IPS-20b (cell line): ENCODE data around the gene EIF2AK3.

Source experiments
- H3K27ac ChIP-seq: one replicate; pipeline ENCODE4 v1.5.1; 2013; ENCODE audit warnings: low read length
- H3K27me3 ChIP-seq: 2 replicates; pipeline ENCODE4 v1.6.1; 2013; ENCODE audit warnings: mild to moderate bottlenecking, low read length, inconsistent platforms; ENCODE audit not compliant: insufficient read depth
- H3K36me3 ChIP-seq: 2 replicates; pipeline ENCODE4 v1.6.1; 2013; ENCODE audit warnings: low read depth, mild to moderate bottlenecking, inconsistent platforms, low read length, moderate library complexity; ENCODE audit not compliant: insufficient read depth
- H3K4me1 ChIP-seq: 2 replicates; pipeline ENCODE4 v1.6.1; 2013; ENCODE audit warnings: mild to moderate bottlenecking, control low read depth, inconsistent platforms, low read length, moderate library complexity; ENCODE audit not compliant: insufficient read depth
- H3K4me3 ChIP-seq: 2 replicates; pipeline ENCODE4 v1.5.1; 2013; ENCODE audit warnings: mild to moderate bottlenecking, low read length, inconsistent platforms
- H3K9ac ChIP-seq: 2 replicates; pipeline ENCODE4 v1.6.1; 2013; ENCODE audit warnings: low read depth, mild to moderate bottlenecking, inconsistent platforms, low read length, moderate library complexity
- H3K9me3 ChIP-seq: 2 replicates; pipeline ENCODE4 v1.6.1; 2013; ENCODE audit warnings: mild to moderate bottlenecking, low read depth, low read length, inconsistent platforms; ENCODE audit not compliant: insufficient read depth

Gene EIF2AK3

GRCh38 chr2:88627055-88627855, at the start of gene EIF2AK3:
EIF2AK3 (minus strand) TSS chr2:88627464; CDS start chr2:88627274, 190 bp downstream.
- H3K9ac ChIP-seq: peak within 1 kb of the TSS; percentile 86
- H3K9me3 ChIP-seq: no peaks in the 10 kb centered on the region
- no peaks in the 10 kb centered on the region for H3K27me3 ChIP-seq
- peak within 1 kb of the TSS; percentile 81 for H3K27ac ChIP-seq
- peak within 1 kb of the TSS; percentile 93 for H3K4me3 ChIP-seq
- peaks cover 58% of the 10 kb centered on the region for H3K4me1 ChIP-seq
- no peaks in the 10 kb centered on the region for H3K36me3 ChIP-seq

DNA sequence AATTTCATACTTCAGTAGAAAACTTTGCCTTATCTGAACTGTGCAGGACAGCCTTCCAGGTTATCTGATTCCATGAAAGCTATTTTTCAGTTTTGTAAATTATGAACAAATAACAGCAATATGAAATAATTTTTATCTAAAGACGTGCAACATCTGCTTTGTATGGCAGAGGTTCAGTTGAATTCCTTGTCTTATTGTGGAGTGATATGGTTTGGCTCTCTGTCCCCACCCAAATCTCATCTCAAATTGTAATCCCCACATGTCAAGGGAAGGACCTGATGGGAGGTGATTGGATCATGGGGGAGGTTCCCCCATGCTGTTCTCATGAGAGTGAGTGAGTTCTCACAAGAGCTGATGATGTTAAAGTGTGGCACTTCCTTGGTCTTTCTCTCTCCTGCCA, 46.1 kb upstream of the EIF2AK3 start:
- Histone ChIP-seq H3K4me3 (no peak overlapping the region), H3K4me1 (no peaks in the 10 kb centered on the region), H3K9me3 (no peaks in the 10 kb centered on the region), H3K9ac (no peak overlapping the region), H3K36me3 (no peaks in the 10 kb centered on the region), H3K27ac (no peak overlapping the region), H3K27me3 (no peaks in the 10 kb centered on the region)

DNA sequence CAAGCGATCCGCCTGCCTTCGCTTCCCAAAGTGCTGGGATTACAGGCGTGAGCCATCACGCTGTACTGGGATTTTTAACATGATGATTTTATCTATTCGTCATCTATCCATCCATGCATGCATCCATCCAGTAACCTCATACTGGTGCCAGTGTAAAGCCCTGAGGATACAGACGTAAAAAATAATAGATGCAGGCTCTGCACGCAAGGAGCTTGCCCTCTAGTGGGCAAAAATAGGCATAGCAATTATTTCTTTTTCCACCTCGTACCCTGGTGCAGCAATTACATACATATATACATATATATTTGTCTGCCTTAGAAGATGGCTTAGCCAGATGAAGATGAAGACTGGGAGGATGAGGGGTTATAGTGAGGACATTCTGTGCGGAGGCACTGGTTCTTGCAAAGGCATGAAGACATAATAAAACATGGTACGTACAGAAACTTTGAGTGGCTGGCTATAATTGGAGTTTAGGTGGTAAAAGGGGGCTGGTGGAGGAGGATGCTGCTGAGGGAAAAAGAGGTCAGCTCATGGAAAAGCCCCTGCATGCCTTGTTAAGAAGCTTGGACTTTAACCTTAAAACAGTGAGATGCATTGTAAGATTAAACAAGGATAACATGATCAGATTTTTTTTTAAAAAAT, 44.6 kb upstream of the EIF2AK3 start:
- Histone ChIP-seq H3K27ac (no peak overlapping the region), H3K4me1 (no peaks in the 10 kb centered on the region), H3K9ac (no peak overlapping the region), H3K9me3 (no peaks in the 10 kb centered on the region), H3K36me3 (no peaks in the 10 kb centered on the region), H3K4me3 (no peak overlapping the region), H3K27me3 (no peaks in the 10 kb centered on the region)

DNA sequence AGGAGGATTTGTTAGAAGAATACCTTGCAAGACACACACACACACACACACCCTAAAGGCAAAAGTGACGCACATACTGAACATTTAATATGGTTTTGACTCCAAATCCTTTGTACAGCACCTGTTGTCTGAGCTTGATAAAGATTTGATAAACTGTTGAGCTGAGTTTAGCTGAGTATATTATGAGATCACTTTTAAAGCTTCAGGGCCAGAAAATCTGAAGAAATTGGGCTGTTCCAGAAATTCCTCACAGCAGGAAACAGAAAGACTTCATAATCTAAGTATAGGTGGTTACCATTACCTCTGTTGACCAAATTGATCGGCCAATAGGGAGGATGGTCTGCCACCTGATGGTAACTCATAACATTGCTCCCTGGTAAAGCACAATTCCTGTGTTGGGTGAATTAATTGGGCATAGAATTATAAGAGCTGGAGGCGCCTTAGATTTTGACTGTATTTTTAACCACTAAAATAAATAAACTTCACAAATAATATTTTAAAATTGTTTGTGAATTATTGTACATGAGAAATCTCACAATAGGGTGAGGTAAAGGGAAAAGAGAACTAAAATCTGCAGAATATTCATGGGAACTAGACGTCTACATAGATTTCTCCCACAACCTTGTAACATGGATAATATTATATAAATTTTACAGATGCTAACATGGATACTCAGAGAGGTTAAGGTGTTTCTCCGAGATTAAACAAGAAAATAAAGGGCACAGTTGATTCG, 42.4 kb upstream of the EIF2AK3 start:
- Histone ChIP-seq H3K36me3 (no peaks in the 10 kb centered on the region), H3K9ac (no peak overlapping the region), H3K27ac (no peak overlapping the region), H3K4me1 (no peaks in the 10 kb centered on the region), H3K9me3 (no peaks in the 10 kb centered on the region), H3K27me3 (no peaks in the 10 kb centered on the region), H3K4me3 (no peak overlapping the region)

DNA sequence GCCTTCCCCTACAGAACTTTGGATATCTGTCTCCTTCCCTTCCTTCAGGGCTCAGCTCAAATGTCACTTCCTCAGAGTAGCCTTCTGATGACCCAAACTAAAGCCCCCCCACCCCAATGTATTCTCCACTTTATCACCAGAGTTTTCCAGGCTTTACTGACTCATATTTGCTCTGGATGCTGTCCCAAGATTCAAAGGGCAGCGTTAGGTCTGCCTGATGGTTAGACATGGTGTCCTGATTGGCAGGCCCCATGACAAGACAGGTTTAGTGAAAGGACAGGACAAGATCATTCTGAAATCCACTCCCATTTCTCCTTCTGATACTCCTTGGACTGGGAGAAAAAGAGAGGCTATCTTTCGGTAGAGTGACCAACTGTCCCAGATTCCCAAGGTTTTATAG, 41.6 kb upstream of the EIF2AK3 start:
- Histone ChIP-seq H3K36me3 (no peaks in the 10 kb centered on the region), H3K4me1 (no peaks in the 10 kb centered on the region), H3K27ac (no peak overlapping the region), H3K9ac (no peak overlapping the region), H3K9me3 (no peaks in the 10 kb centered on the region), H3K4me3 (no peak overlapping the region), H3K27me3 (no peaks in the 10 kb centered on the region)

DNA sequence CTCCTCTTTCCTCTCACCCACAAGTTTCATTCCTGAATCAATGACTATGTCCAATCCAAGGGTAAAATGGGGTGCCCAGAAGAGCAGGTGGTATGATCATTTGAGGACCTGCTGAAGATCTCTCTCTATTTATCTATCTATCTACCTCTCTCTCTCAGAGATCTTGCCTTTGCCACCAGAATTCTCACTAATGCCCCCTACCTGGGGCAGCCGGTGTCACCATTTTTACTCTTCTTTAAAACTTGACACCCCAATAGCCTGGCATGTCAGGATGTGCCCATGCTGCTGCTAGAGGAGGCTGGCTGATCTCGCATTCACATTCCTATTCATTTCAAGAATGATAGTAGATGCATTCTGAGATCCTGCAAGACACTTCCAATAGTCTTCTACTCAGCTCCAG, 40.0 kb upstream of the EIF2AK3 start:
- H3K27me3 ChIP-seq: no peaks in the 10 kb centered on the region
- no peaks in the 10 kb centered on the region for H3K4me1 ChIP-seq
- H3K36me3 ChIP-seq: no peaks in the 10 kb centered on the region
- H3K4me3 ChIP-seq: no peak overlapping the region
- H3K27ac ChIP-seq: no peak overlapping the region
- H3K9ac ChIP-seq: no peak overlapping the region
- no peaks in the 10 kb centered on the region for H3K9me3 ChIP-seq

DNA sequence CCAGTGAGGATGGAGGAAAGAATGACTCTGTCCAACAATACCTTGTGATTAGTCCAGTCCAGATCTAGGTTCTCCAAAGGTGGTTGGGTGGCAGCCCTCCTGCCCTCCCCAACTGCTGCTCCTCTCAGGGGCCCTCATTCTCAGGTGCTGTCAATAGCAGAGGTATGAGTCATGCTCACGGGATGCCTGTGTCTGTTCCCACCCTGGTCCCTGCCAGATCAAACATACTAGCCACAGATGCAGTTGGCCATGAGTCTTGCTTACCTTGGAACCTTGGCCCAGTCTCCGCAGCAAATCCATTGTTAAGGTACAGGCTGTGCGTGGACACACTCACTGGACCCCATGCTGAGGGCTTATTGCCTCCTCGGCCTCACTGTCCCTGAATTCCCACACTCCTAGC, 39.3 kb upstream of the EIF2AK3 start:
- no peaks in the 10 kb centered on the region for H3K36me3 ChIP-seq
- H3K9ac ChIP-seq: no peak overlapping the region
- no peak overlapping the region for H3K4me3 ChIP-seq
- H3K27me3 ChIP-seq: no peaks in the 10 kb centered on the region
- H3K27ac ChIP-seq: no peak overlapping the region
- no peaks in the 10 kb centered on the region for H3K4me1 ChIP-seq
- no peaks in the 10 kb centered on the region for H3K9me3 ChIP-seq

- H3K27me3 ChIP-seq: no peaks in the 10 kb centered on the region
- no peak overlapping the region for H3K27ac ChIP-seq
- H3K9ac ChIP-seq: no peak overlapping the region
- H3K4me1 ChIP-seq: peaks cover 11% of the 10 kb centered on the region; the same call in 1 of the 2 replicates
- H3K4me3 ChIP-seq: no peak overlapping the region
- no peaks in the 10 kb centered on the region for H3K9me3 ChIP-seq
- H3K36me3 ChIP-seq: no peaks in the 10 kb centered on the region
Measured at GRCh38 chr2:88660622-88661021, 33.4 kb upstream of the EIF2AK3 start.

DNA sequence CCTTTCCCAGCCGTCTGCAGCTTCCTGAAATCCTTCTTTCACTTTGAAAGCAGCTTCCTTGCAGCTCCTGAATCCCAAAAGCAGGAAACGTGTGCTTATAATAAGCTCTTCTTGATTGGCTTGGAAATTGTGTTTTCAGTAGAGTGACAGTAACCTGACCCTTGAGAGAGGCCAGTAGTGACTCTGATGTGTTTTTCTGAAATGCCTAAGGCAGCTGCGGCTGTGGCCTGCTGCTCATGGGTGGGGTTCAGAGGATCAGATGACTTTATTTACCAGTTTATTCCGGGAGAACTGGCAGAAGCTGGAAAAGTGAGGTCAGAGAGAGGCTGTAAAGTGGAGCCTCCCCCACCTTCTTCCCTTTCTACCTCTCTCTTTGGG, 32.3 kb upstream of the EIF2AK3 start:
- no peaks in the 10 kb centered on the region for H3K9me3 ChIP-seq
- H3K36me3 ChIP-seq: no peaks in the 10 kb centered on the region
- H3K27me3 ChIP-seq: no peaks in the 10 kb centered on the region
- H3K4me1 ChIP-seq: peaks cover 11% of the 10 kb centered on the region; the same call in 1 of the 2 replicates
- H3K4me3 ChIP-seq: peak overlapping the region; percentile 16; the same call in 1 of the 2 replicates
- peak overlapping the region; percentile 5 for H3K27ac ChIP-seq
- peak overlapping the region; percentile 20; the same call in 1 of the 2 replicates for H3K9ac ChIP-seq

DNA sequence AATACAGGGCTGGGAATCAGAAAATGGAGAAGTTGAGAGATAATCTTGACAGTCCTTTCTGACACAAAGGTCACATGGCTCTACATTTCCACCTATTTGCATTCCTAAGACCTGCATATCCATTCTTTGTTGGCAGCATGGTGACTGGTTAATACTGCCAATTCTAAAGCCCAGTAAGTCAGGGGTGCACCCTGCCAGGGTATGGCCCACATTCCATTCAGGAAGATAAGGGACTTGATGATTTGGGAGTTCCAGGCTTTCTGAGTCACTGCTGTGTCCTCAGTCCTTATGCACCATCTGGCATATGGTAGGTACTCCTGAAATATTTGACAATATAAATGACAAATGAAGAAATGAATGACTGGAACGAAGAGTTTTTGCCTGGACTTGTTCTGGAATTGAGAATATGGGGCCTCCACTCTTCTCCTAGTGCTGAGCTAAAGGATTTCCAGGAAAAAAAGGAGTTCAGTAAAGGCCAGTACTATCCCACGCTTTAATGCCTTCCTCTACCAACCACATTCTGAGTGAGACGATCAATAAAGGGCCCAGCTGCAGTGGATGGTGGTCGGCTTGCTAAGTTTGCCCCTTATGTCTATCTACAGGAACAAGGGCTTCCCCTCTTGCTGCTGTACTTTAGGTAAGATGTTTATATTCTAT, 31.7 kb upstream of the EIF2AK3 start:
- H3K4me3 ChIP-seq: peak overlapping the region; percentile 16; the same call in 1 of the 2 replicates
- H3K9ac ChIP-seq: peak overlapping the region; percentile 20; the same call in 1 of the 2 replicates
- no peaks in the 10 kb centered on the region for H3K36me3 ChIP-seq
- H3K27ac ChIP-seq: peak overlapping the region; percentile 5
- no peaks in the 10 kb centered on the region for H3K27me3 ChIP-seq
- peaks cover 11% of the 10 kb centered on the region; the same call in 1 of the 2 replicates for H3K4me1 ChIP-seq
- no peaks in the 10 kb centered on the region for H3K9me3 ChIP-seq

- Histone ChIP-seq H3K4me1 (peaks cover 11% of the 10 kb centered on the region; the same call in 1 of the 2 replicates), H3K27ac (no peak overlapping the region), H3K9ac (no peak overlapping the region), H3K36me3 (no peaks in the 10 kb centered on the region), H3K9me3 (no peaks in the 10 kb centered on the region), H3K4me3 (peak overlapping the region; percentile 16; the same call in 1 of the 2 replicates), H3K27me3 (no peaks in the 10 kb centered on the region)
Measured at GRCh38 chr2:88658326-88658725, 31.1 kb upstream of the EIF2AK3 start.
